Measurements from ENCODE around the gene CRIM1.

CRIM1 gene

GRCh38 chr2:36482576-36483214 is 127.1 kb downstream of the CRIM1 start:
- no peak for TF ChIP-seq SIN3A (IDR thresholded peaks at IDR 0.05; ENCODE audit: borderline replicate concordance, insufficient read depth, low read length)
- TF ChIP-seq TAF1 (IDR thresholded peaks at IDR 0.05; ENCODE audit: borderline replicate concordance, insufficient read depth, low read length): no peak
- no peak for TF ChIP-seq POLR2AphosphoS5 (IDR thresholded peaks at IDR 0.05; ENCODE audit: low read depth, low read length)
- TF ChIP-seq REST (IDR thresholded peaks at IDR 0.05; ENCODE audit: insufficient read depth in 1 of 2, low read depth in 2 of 2, low read length in 2 of 2): no peak
- no peak for TF ChIP-seq FOXP2 (optimal IDR thresholded peaks at IDR 0.05; ENCODE audit: borderline replicate concordance, extremely low read depth, extremely low read length, insufficient read depth)

GRCh38 chr2:36483290-36483689 is 127.7 kb downstream of the CRIM1 start:
- no peak for TF ChIP-seq SIN3A (IDR thresholded peaks at IDR 0.05; ENCODE audit: borderline replicate concordance, insufficient read depth, low read length)
- TF ChIP-seq POLR2AphosphoS5 (IDR thresholded peaks at IDR 0.05; ENCODE audit: low read depth, low read length): no peak
- TF ChIP-seq FOXP2 (optimal IDR thresholded peaks at IDR 0.05; ENCODE audit: borderline replicate concordance, extremely low read depth, extremely low read length, insufficient read depth): no peak
- TF ChIP-seq TAF1 (IDR thresholded peaks at IDR 0.05; ENCODE audit: borderline replicate concordance, insufficient read depth, low read length): no peak
- no peak for TF ChIP-seq REST (IDR thresholded peaks at IDR 0.05; ENCODE audit: insufficient read depth in 1 of 2, low read depth in 2 of 2, low read length in 2 of 2)

DNA sequence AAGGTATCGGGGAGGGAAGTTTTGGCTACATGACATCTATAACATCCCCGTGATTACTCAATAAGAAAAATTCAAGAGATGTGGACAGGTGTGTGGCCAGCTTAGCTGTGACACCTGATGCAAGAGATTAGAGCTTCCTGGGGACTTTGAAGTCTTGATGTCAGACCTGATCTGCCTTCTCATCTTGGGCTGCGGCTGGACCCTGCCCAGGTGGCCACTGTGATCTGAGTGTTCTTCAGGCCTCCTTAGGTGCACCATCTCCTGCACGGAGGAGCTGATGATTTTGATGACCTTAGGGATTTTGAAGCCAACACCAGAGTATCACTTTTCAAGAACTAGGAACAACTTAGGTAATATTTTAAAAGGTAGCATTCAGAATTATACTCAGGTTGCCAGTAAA is 128.9 kb downstream of the CRIM1 start:
- TF ChIP-seq SIN3A (IDR thresholded peaks at IDR 0.05; ENCODE audit: borderline replicate concordance, insufficient read depth, low read length) (no peak), FOXP2 (optimal IDR thresholded peaks at IDR 0.05; ENCODE audit: borderline replicate concordance, extremely low read depth, extremely low read length, insufficient read depth) (no peak), POLR2AphosphoS5 (IDR thresholded peaks at IDR 0.05; ENCODE audit: low read depth, low read length) (no peak), REST (IDR thresholded peaks at IDR 0.05; ENCODE audit: insufficient read depth in 1 of 2, low read depth in 2 of 2, low read length in 2 of 2) (no peak), TAF1 (IDR thresholded peaks at IDR 0.05; ENCODE audit: borderline replicate concordance, insufficient read depth, low read length) (no peak)

GRCh38 chr2:36485521-36485920 is 129.9 kb downstream of the CRIM1 start:
- no peak for TF ChIP-seq REST (IDR thresholded peaks at IDR 0.05; ENCODE audit: insufficient read depth in 1 of 2, low read depth in 2 of 2, low read length in 2 of 2)
- no peak for TF ChIP-seq POLR2AphosphoS5 (IDR thresholded peaks at IDR 0.05; ENCODE audit: low read depth, low read length)
- TF ChIP-seq SIN3A (IDR thresholded peaks at IDR 0.05; ENCODE audit: borderline replicate concordance, insufficient read depth, low read length): no peak
- TF ChIP-seq TAF1 (IDR thresholded peaks at IDR 0.05; ENCODE audit: borderline replicate concordance, insufficient read depth, low read length): no peak
- TF ChIP-seq FOXP2 (optimal IDR thresholded peaks at IDR 0.05; ENCODE audit: borderline replicate concordance, extremely low read depth, extremely low read length, insufficient read depth): no peak
